ENCODE results near the gene SLC2A14.

- TF ChIP-seq CTCF (IDR thresholded peaks at IDR 0.05; ENCODE audit: insufficient read depth, low read length) (no peak), POLR2AphosphoS5 (IDR thresholded peaks at IDR 0.05; ENCODE audit: low read depth) (no peak), REST (IDR thresholded peaks at IDR 0.05; ENCODE audit: insufficient replicate concordance, low read depth) (no peak), GABPA (IDR thresholded peaks at IDR 0.05; ENCODE audit: low read depth) (no peak)
Observed at GRCh38 chr12:7864601-7865150, 8.0 kb downstream of the SLC2A14 start.
